SK-N-SH treated with all-trans-retinoic acid at 6 μM for 48 hours (cell line): Measurements from ENCODE around the gene ARMC7.

Source experiments
- ATAC-seq: fragments of 200-7000 bp; cut with Tn5 transposase; 3 replicates; pipeline ENCODE4 v1.9.1; 2020; ENCODE audit warnings: mild to moderate bottlenecking, moderate library complexity
- ARNTL ChIP-seq: fragments of 450-650 bp; formaldehyde crosslinking; IDR thresholded peaks from 2 replicates; pipeline ENCODE4 v1.5.0; 2020; ENCODE audit warnings: low read depth, mild to moderate bottlenecking, moderate library complexity, borderline replicate concordance
- BACH2 ChIP-seq: fragments of 250-450 bp; sonication (Bioruptor Pico); IDR thresholded peaks from 2 replicates; pipeline ENCODE4 v1.9.0; 2021; ENCODE audit warnings: mild to moderate bottlenecking, borderline replicate concordance
- CSDC2 ChIP-seq: fragments of 250-450 bp; sonication (Bioruptor Pico); IDR thresholded peaks from 2 replicates; pipeline ENCODE4 v1.5.0; 2020; ENCODE audit warnings: mild to moderate bottlenecking, moderate library complexity
- CSRNP3 ChIP-seq: fragments of 250-450 bp; sonication (Bioruptor Pico); IDR thresholded peaks from 2 replicates; pipeline ENCODE4 v1.5.1; 2021; ENCODE audit warnings: mild to moderate bottlenecking, moderate library complexity
- ESRRG ChIP-seq: fragments of 250-450 bp; sonication (Bioruptor Pico); IDR thresholded peaks from 2 replicates; pipeline ENCODE4 v1.6.1; 2021; ENCODE audit warnings: mild to moderate bottlenecking
- GLIS3 ChIP-seq: fragments of 250-450 bp; sonication (Bioruptor Pico); IDR thresholded peaks from 2 replicates; pipeline ENCODE4 v1.5.0; 2020; ENCODE audit warnings: mild to moderate bottlenecking, moderate library complexity
- OSR1 ChIP-seq: fragments of 250-450 bp; sonication (Bioruptor Pico); IDR thresholded peaks from 2 replicates; pipeline ENCODE4 v1.8.0; 2022; ENCODE audit warnings: moderate library complexity, mild to moderate bottlenecking, inconsistent platforms
- PPARA ChIP-seq: fragments of 250-450 bp; sonication (Bioruptor Pico); IDR thresholded peaks from 2 replicates; pipeline ENCODE4 v1.5.0; 2020; ENCODE audit warnings: mild to moderate bottlenecking, borderline replicate concordance
- RARB ChIP-seq: fragments of 250-450 bp; sonication (Bioruptor Pico); IDR thresholded peaks from 2 replicates; pipeline ENCODE4 v1.8.0; 2021; ENCODE audit warnings: mild to moderate bottlenecking, moderate library complexity
- SNAI2 ChIP-seq: fragments of 250-450 bp; sonication (Bioruptor Pico); IDR thresholded peaks from 2 replicates; pipeline ENCODE4 v1.5.0; 2020; ENCODE audit warnings: mild to moderate bottlenecking, moderate library complexity
- TCF4 ChIP-seq: fragments of 250-450 bp; sonication (Bioruptor Pico); IDR thresholded peaks from 2 replicates; pipeline ENCODE4 v1.8.0; 2021; ENCODE audit warnings: mild to moderate bottlenecking, moderate library complexity, borderline replicate concordance
- TOX ChIP-seq: fragments of 250-450 bp; sonication (Bioruptor Pico); IDR thresholded peaks from 2 replicates; pipeline ENCODE4 v1.8.0; 2021; ENCODE audit warnings: mild to moderate bottlenecking, moderate library complexity, borderline replicate concordance
- TSHZ2 ChIP-seq: fragments of 250-450 bp; sonication (Bioruptor Pico); IDR thresholded peaks from 2 replicates; pipeline ENCODE4 v1.5.0; 2020; ENCODE audit warnings: mild to moderate bottlenecking, moderate library complexity
- ZC3H10 ChIP-seq: fragments of 250-450 bp; sonication (Bioruptor Pico); IDR thresholded peaks from 2 replicates; pipeline ENCODE4 v1.5.1; 2021; ENCODE audit warnings: mild to moderate bottlenecking, moderate library complexity
- ZFP3 ChIP-seq: fragments of 250-450 bp; sonication (Bioruptor Pico); IDR thresholded peaks from 2 replicates; pipeline ENCODE4 v1.5.0; 2020; ENCODE audit warnings: mild to moderate bottlenecking, moderate library complexity
- ZNF565 ChIP-seq: fragments of 450-650 bp; formaldehyde crosslinking; conservative IDR thresholded peaks from 2 replicates; pipeline ENCODE4 v1.5.0; 2020; ENCODE audit warnings: low read depth, mild to moderate bottlenecking, moderate library complexity
- TF ChIP-seq, protein P1 (sequence below): fragments of 250-450 bp; sonication (Bioruptor Pico); IDR thresholded peaks from 2 replicates; pipeline ENCODE4 v1.8.0; 2021; ENCODE audit warnings: low read depth, mild to moderate bottlenecking, moderate library complexity, borderline replicate concordance
- TF ChIP-seq, protein P2 (sequence below): fragments of 250-450 bp; sonication (Bioruptor Pico); IDR thresholded peaks from 2 replicates; pipeline ENCODE4 v1.8.0; 2020; ENCODE audit warnings: mild to moderate bottlenecking, moderate library complexity, borderline replicate concordance

The ARMC7 gene

DNA sequence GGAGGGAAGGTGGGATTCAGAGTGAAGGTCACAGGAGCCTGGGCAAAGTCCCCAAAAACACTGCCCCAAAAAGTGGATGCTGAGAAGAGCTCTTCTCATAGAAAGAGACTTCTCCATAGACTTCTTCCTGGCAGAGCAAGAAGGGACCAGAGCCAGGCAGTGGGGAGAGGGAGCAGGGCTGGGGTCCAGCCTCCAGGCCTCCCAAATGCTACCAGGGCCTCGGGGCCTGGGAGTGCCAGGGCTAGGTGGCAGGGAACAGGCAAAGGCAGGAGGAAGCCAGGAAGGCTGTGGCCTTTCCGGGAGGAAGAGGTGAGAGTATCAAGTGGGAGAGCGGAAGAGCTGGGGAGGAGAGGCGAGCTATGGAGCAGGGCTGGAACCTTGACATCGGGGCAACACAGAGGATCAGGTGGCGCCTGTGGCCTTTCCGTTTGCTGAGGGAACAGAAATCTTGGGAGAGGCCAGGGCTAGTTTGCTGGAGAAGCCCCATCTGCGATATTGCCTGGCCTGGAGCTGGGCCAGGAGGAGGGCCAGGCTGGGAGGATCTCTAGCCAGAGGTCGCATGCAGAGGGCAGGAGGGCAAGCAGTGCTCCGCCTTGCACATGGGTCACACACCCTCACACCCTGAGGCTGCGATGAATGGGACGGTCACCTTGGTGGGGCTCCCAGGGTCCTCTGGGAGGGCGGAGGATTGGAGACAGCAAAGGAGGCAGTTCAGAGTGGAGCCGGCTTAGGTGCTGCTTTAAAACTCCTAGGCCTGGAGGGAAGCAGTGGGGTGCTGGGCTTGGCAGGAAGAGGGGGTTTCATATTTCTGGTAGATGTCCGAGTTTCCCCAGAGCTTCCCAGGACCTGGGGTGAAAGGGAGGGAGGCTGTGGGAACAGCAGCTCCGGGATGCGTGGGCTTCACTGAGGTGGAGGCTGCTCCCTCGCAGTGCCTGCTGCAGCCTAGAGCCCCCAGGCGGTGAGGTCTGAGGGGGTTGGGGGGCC lies 18.6 kb upstream of the ARMC7 start (continued):
- TF ChIP-seq, protein P1, sequence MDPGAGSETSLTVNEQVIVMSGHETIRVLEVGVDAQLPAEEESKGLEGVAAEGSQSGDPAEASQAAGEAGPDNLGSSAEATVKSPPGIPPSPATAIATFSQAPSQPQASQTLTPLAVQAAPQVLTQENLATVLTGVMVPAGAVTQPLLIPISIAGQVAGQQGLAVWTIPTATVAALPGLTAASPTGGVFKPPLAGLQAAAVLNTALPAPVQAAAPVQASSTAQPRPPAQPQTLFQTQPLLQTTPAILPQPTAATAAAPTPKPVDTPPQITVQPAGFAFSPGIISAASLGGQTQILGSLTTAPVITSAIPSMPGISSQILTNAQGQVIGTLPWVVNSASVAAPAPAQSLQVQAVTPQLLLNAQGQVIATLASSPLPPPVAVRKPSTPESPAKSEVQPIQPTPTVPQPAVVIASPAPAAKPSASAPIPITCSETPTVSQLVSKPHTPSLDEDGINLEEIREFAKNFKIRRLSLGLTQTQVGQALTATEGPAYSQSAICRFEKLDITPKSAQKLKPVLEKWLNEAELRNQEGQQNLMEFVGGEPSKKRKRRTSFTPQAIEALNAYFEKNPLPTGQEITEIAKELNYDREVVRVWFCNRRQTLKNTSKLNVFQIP: no peak
- TF ChIP-seq ZC3H10 (CRISPR knock-in tag) (no peak), RARB (CRISPR knock-in tag) (no peak), ZNF565 (CRISPR knock-in tag) (no peak), ZFP3 (CRISPR knock-in tag) (no peak), TCF4 (no peak), GLIS3 (CRISPR knock-in tag) (no peak), PPARA (CRISPR knock-in tag) (no peak)

GRCh38 chr17:75091855-75092327 lies 17.9 kb upstream of the ARMC7 start:
- ATAC-seq: no peak
- TF ChIP-seq TOX (CRISPR knock-in tag): no peak
- TF ChIP-seq CSRNP3: no peak
- no peak for TF ChIP-seq OSR1
- no peak for TF ChIP-seq ARNTL
- no peak for TF ChIP-seq CSDC2 (CRISPR knock-in tag)
- no peak for TF ChIP-seq SNAI2 (CRISPR knock-in tag)
- TF ChIP-seq ZNF565 (CRISPR knock-in tag): no peak
- no peak for TF ChIP-seq TSHZ2 (CRISPR knock-in tag)
- no peak for TF ChIP-seq ESRRG
- TF ChIP-seq, protein P2, sequence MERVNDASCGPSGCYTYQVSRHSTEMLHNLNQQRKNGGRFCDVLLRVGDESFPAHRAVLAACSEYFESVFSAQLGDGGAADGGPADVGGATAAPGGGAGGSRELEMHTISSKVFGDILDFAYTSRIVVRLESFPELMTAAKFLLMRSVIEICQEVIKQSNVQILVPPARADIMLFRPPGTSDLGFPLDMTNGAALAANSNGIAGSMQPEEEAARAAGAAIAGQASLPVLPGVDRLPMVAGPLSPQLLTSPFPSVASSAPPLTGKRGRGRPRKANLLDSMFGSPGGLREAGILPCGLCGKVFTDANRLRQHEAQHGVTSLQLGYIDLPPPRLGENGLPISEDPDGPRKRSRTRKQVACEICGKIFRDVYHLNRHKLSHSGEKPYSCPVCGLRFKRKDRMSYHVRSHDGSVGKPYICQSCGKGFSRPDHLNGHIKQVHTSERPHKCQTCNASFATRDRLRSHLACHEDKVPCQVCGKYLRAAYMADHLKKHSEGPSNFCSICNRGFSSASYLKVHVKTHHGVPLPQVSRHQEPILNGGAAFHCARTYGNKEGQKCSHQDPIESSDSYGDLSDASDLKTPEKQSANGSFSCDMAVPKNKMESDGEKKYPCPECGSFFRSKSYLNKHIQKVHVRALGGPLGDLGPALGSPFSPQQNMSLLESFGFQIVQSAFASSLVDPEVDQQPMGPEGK (CRISPR knock-in tag): no peak

DNA sequence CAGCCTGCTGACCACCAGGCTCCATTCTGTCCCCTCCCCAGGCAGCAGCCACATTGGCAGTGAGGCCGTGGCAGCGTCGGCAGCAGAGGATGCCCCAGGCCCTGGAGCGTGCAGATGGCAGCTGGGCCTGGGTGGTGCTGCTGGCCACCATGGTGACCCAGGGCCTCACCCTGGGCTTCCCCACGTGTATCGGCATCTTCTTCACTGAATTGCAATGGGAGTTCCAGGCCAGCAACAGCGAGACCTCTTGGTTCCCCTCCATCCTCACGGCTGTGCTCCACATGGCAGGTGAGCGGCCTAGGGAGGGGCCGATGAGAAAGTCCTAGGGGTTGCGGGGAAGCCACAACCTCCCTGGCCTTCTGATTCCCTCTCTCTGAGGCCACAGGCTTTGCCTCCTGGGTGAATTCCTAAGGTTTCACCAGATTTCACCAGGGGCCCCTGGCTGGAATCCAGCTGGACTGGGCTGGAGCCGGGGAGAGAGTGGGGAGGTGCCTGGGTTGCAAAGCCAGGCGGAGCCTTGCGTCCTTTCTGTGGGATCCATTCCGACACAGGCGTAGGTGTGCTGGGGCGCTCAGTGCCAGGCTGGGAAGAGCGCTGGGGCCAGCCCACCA lies 16.1 kb upstream of the ARMC7 start:
- ATAC-seq: no peak

More for the DNA sequence above, 16.1 kb upstream of the ARMC7 start:
- TF ChIP-seq TCF4: no peak
- TF ChIP-seq BACH2: no peak
- no peak for TF ChIP-seq TOX (CRISPR knock-in tag)
- TF ChIP-seq, protein P1: no peak
